HG03457 (cell line): Measurements from ENCODE around the gene CNKSR2.
A peak's percentile ranks its signal among the peaks of the same experiment; 100 is the strongest.

Experiments used
- ATAC-seq: cut with Tn5 transposase; IDR thresholded peaks from one replicate; pipeline ENCODE4 v1.9.1; 2021; ENCODE audit warnings: moderate number of reproducible peaks; ENCODE audit not compliant: unreplicated experiment

The CNKSR2 gene

DNA sequence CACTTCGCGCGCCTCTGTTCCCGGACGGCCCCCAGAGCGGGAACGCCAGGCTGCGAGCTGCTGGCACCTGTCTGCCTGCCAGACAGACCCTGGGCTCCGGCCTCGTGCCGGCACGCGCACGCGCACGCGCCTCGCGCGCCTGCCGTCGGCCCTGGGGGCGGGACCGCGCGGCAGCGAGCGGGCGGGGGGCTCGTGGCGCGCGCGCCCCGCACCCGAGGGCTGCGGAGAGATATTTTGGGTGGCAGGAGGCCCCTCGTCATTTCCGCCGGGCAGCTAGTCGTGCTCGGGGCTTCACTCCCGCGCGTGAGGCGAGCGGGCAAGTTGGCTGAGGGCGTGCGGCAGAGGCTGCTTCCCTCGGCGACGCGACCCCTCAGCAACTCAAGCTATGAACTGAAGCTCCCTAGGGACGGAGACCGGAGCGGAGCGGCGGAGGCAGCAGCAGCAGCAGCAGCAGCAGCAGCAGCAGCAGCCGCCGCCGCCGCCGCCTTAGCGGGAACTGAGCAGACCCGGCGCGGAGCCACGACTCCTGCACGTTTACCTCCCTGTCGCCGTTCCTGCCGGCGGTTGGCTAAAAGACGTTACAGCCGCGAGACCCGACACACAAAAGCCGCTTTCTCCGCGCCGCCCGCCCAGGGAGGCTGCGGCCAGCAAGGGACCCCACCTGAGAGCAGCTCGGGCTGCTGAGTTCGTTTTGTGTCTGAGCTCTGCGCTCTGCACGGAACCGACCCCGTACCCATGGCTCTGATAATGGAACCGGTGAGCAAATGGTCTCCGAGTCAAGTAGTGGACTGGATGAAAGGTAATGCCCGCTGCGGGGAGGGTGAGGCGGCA is at the start of gene CNKSR2:
Gene CNKSR2, plus strand, starts transcription at position 256 of the 831 bp plus-strand sequence. Its CDS starts 480 bp downstream, at position 736.
- peak; percentile 73 for ATAC-seq

GRCh38 chrX:21354725-21355124 is 19.5 kb upstream of the CNKSR2 start:
- ATAC-seq: no peak

DNA sequence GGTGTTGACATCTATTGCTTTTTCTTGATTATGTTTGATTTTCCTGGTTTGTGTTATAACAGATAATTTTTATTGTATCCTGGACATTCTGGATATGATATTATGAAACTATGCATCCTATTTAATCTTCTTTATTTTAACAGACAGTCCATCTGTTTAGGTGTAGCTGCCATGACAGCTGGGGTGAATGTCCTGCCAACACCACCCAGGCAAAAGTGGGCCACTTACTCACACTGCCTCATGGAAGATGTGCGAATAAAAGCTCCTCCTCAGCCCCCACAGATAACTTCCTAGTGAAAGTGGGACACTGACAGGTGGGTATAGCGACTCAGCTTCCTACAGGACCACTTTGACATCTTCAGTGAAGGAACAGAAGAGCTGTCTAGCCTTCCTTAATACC is 18.4 kb upstream of the CNKSR2 start:
- no peak for ATAC-seq

GRCh38 chrX:21369613-21370012 is 4.6 kb upstream of the CNKSR2 start:
- no peak for ATAC-seq

- no peak for ATAC-seq
Measured at GRCh38 chrX:21373001-21373400, 1.2 kb upstream of the CNKSR2 start.

DNA sequence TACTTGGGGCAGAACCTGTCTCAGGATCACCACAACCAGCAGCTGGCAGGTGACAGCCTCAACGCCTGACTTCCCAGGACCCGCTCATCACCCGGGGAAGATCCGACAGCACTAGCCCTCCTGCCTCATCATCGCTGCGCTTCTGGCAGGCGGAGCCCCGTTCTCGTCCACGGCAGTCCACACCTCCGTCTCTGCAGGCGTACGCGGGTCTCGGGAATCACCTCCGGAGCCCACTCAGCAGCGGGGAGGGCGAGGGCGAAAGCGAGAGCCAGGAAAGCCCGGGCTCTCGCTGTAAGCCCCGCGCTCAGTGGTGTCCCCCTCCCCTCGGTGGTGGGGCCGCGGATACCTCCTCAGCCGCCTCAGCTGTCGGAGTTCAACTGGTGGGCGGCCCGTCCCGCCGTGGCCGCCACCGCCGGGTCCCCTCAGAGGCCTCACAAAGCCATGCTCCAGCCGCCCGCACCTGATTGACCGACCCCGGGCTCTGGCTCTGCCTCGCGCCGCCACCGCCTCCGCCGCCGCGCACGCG is 518 bp upstream of the CNKSR2 start:
- ATAC-seq: peak; percentile 31

DNA sequence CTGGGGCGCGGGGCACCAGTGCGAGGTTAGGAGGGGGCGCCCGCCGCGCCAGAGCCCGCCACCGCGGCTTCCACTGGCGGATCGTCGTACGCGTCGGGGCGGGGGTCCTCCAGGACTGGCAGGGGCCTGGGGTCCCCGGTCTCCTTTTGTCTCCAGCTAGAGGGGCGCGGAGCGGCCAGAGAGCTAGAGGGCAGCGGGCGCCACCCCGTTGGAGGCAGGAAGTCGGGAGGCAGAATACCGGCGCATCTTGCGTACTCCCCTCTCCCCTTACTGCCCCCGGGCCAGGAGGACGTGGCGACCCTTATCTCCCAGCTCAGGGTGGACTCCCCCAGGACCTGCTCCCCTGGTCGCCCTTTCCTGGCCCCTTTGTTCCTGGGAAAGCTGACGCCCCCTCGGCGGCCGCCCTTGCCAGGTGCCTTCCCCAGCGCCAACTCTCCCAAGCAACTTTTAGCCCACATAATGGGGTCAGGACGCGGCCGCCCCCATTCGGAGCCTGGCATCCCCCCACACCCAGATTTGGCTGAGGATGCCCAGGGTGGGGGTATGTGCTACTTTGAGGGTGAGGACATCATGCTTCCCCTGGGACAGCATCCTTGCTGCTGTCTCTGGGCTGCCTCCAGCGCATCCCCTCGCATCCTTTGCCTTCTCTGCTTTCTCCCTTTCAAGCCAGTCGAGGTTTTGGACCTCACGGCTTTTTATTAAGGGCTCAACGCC is 933 bp downstream of the CNKSR2 start:
- no peak for ATAC-seq

- ATAC-seq: no peak
Measured at GRCh38 chrX:21375708-21376009, 1.4 kb downstream of the CNKSR2 start.

DNA sequence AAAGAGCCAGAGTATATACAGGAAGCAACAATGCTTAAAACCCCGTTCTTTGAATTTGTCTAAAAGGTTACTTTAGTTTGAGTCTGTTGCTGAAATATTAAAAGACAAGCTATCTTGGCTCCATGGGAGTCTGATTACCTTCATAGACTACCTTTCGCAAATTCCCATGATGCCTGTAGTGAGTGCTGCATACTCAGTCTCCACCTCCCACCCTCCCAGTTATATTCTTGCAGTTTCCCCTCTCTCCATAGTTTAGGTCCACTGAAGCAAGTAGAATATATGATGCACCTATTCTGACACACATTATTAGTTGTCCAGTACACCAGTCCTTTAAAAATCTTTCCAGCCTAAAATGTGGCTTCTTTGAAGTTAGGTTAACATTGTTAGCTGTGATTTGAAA is 2.4 kb downstream of the CNKSR2 start:
- no peak for ATAC-seq

GRCh38 chrX:21379991-21380390 is 5.8 kb downstream of the CNKSR2 start:
- ATAC-seq: no peak

- no peak for ATAC-seq
Measured at GRCh38 chrX:21382715-21383114, 8.5 kb downstream of the CNKSR2 start.

GRCh38 chrX:21383546-21383945 is 9.3 kb downstream of the CNKSR2 start:
- ATAC-seq: no peak

GRCh38 chrX:21384178-21384577 is 10.0 kb downstream of the CNKSR2 start:
- no peak for ATAC-seq

DNA sequence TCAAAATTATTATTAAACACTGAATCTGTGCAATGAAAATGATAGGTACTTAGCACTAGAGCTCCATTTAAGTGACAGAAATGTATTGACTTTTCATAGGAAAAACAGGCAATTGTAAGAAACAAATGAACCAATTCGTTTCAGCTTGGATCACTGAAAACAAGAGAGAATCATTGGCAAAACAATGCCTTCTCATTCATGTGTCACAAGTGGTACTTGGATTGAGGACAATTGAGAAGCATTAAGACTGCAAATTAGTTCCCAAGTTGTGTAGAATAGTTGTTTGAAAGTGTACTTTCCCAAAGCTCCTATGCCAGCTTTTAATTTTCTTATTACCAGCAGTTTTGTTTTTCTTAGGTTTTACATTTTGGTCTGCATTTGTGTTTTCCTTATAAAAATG is 20.6 kb downstream of the CNKSR2 start:
- ATAC-seq: no peak

- ATAC-seq: no peak
Measured at GRCh38 chrX:21398426-21398825, 24.2 kb downstream of the CNKSR2 start.

GRCh38 chrX:21400408-21401121 is 26.3 kb downstream of the CNKSR2 start:
- no peak for ATAC-seq

GRCh38 chrX:21408307-21408706 is 34.1 kb downstream of the CNKSR2 start:
- ATAC-seq: no peak

- no peak for ATAC-seq
Measured at GRCh38 chrX:21408788-21409187, 34.6 kb downstream of the CNKSR2 start.

- ATAC-seq: no peak
Measured at GRCh38 chrX:21412029-21412428, 37.8 kb downstream of the CNKSR2 start.

- no peak for ATAC-seq
Measured at GRCh38 chrX:21412883-21413282, 38.7 kb downstream of the CNKSR2 start.

DNA sequence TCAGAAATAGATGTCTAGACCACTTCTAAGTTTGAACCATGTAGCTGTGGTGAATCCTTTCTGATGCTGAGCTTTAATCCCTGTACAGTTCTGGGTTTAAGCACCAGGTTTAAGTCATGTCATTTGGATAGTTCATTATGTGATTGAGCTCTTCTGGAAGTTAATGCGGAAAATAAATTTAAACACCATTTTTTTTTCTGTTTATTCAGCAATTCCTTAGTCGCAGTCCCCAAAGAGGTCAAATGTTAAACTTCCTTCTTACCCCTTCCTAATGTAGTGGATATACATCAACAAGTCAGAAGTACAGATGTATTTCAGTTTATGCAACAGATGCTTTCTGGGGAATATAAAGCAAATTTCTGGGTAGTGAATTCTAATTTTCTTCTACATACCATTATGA is 52.9 kb downstream of the CNKSR2 start:
- no peak for ATAC-seq

DNA sequence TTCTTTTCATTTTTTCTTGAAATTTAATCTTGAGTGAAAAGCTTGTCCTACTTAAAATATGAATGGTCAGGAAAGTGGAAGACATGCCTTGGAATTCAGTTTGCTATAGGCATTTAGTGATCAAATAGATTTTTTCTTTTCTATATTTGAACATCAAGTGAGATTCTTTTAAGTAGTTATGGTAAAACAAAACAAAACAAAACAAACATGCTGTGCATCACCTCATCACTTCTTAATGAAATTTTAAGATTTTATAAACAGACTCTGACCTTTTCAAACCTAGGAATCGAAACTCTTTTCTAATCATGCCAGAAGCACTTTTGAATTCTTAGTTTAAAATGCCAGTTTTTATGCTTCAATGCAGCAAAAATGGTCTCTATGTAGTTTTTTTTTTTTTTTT is 62.8 kb downstream of the CNKSR2 start:
- ATAC-seq: no peak
